ENCODE results near the gene GSE1.

Gene GSE1

GRCh38 chr16:85648805-85649204, 35.7 kb downstream of the GSE1 start:
- H3K36me3 ChIP-seq (ENCODE audit: control insufficient read depth, low read length) = peaks cover 10% of the 10 kb centered on the region; the same call in 1 of the 2 replicates
- no peak overlapping the region for H3K27ac ChIP-seq (ENCODE audit: low read depth, low read length)
- H3K9me3 ChIP-seq (ENCODE audit: control insufficient read depth, insufficient read depth, low read length) = no peaks in the 10 kb centered on the region
- H3K4me3 ChIP-seq (ENCODE audit: low read length) = no peak overlapping the region
- TF ChIP-seq EZH2phosphoT487 (IDR thresholded peaks at IDR 0.05; ENCODE audit: borderline replicate concordance, low read length) = no peak
- peaks cover 10% of the 10 kb centered on the region for H3K4me1 ChIP-seq (ENCODE audit: control insufficient read depth, low read length)
- H4K20me1 ChIP-seq (ENCODE audit: control insufficient read depth, insufficient read depth, low read depth, low read length) = 0 out of 2 replicates have a peak, but pooled peaks cover 3% of the 10 kb centered on the region
- no peaks in the 10 kb centered on the region for H3K9me2 ChIP-seq (replicated peaks; ENCODE audit: control insufficient read depth, low read length)
- no peaks in the 10 kb centered on the region for H3K27me3 ChIP-seq (ENCODE audit: control insufficient read depth, low read length)
- H3K79me2 ChIP-seq (ENCODE audit: control insufficient read depth, low read length) = peaks cover 3% of the 10 kb centered on the region; the same call in 1 of the 2 replicates
- H3F3A ChIP-seq (ENCODE audit: control insufficient read depth, insufficient read depth) = no peaks in the 10 kb centered on the region
- H3K4me2 ChIP-seq (ENCODE audit: low read length) = no peak overlapping the region

GRCh38 chr16:85649411-85650134, 36.5 kb downstream of the GSE1 start:
- Histone ChIP-seq H3K4me2 (ENCODE audit: low read length) (no peak overlapping the region), H3K4me1 (ENCODE audit: control insufficient read depth, low read length) (peaks cover 10% of the 10 kb centered on the region), H3K4me3 (ENCODE audit: low read length) (no peak overlapping the region), H3K9me3 (ENCODE audit: control insufficient read depth, insufficient read depth, low read length) (no peaks in the 10 kb centered on the region), H3F3A (ENCODE audit: control insufficient read depth, insufficient read depth) (no peaks in the 10 kb centered on the region), H4K20me1 (ENCODE audit: control insufficient read depth, insufficient read depth, low read depth, low read length) (0 out of 2 replicates have a peak, but pooled peaks cover 3% of the 10 kb centered on the region), H3K27ac (ENCODE audit: low read depth, low read length) (no peak overlapping the region), H3K27me3 (ENCODE audit: control insufficient read depth, low read length) (no peaks in the 10 kb centered on the region), H3K9me2 (replicated peaks; ENCODE audit: control insufficient read depth, low read length) (no peaks in the 10 kb centered on the region), H3K36me3 (ENCODE audit: control insufficient read depth, low read length) (peaks cover 12% of the 10 kb centered on the region; the same call in 1 of the 2 replicates), H3K79me2 (ENCODE audit: control insufficient read depth, low read length) (peaks cover 3% of the 10 kb centered on the region; the same call in 1 of the 2 replicates)
- TF ChIP-seq CTCF (IDR thresholded peaks at IDR 0.05; ENCODE audit: low read depth, low read length, poor library complexity, severe bottlenecking) (no peak), EZH2phosphoT487 (IDR thresholded peaks at IDR 0.05; ENCODE audit: borderline replicate concordance, low read length) (no peak)

- H3K27ac ChIP-seq (ENCODE audit: low read depth, low read length) = no peak overlapping the region
- no peaks in the 10 kb centered on the region for H3K9me3 ChIP-seq (ENCODE audit: control insufficient read depth, insufficient read depth, low read length)
- H4K20me1 ChIP-seq (ENCODE audit: control insufficient read depth, insufficient read depth, low read depth, low read length) = 0 out of 2 replicates have a peak, but pooled peaks cover 3% of the 10 kb centered on the region
- H3K4me3 ChIP-seq (ENCODE audit: low read length) = no peak overlapping the region
- TF ChIP-seq EZH2phosphoT487 (IDR thresholded peaks at IDR 0.05; ENCODE audit: borderline replicate concordance, low read length) = no peak
- TF ChIP-seq CTCF (IDR thresholded peaks at IDR 0.05; ENCODE audit: low read depth, low read length, poor library complexity, severe bottlenecking) = no peak
- H3K79me2 ChIP-seq (ENCODE audit: control insufficient read depth, low read length) = peaks cover 3% of the 10 kb centered on the region; the same call in 1 of the 2 replicates
- H3K4me1 ChIP-seq (ENCODE audit: control insufficient read depth, low read length) = peaks cover 10% of the 10 kb centered on the region
- no peaks in the 10 kb centered on the region for H3F3A ChIP-seq (ENCODE audit: control insufficient read depth, insufficient read depth)
- H3K36me3 ChIP-seq (ENCODE audit: control insufficient read depth, low read length) = peaks cover 17% of the 10 kb centered on the region; the same call in 1 of the 2 replicates
- no peaks in the 10 kb centered on the region for H3K9me2 ChIP-seq (replicated peaks; ENCODE audit: control insufficient read depth, low read length)
- no peak overlapping the region for H3K4me2 ChIP-seq (ENCODE audit: low read length)
- no peaks in the 10 kb centered on the region for H3K27me3 ChIP-seq (ENCODE audit: control insufficient read depth, low read length)
Measured at GRCh38 chr16:85650135-85650843, 37.2 kb downstream of the GSE1 start.

Data from DOHH2 (cell line).